IMR-90 (cell line): ENCODE measurements around the gene PIGU. TPM values are rescaled to one million over a fixed set of nuclear protein-coding genes. Genes with fewer than 3 reads are reported as not detected.

Experiments used
- ATAC-seq: fragments of 200-7000 bp; cut with Tn5 transposase; 2 replicates; pipeline ENCODE4 v1.9.1; 2020; ENCODE audit warnings: low read depth, mild to moderate bottlenecking, moderate library complexity
- BruUV-seq: library from RNA; stranded (reverse); fragments of 400-500 nt; replicated peaks from 2 replicates; lab custom pipeline; 2021; lab: Mats Ljungman, UMichigan
- CTCF ChIA-PET: fragments of 300-600 bp; formaldehyde crosslinking; extraction: SDS; loops from one replicate; lab custom pipeline; 2021; ENCODE audit warnings: antibody characterized with exemption; lab: Yijun Ruan, JAX
- POLR2A ChIA-PET: fragments of 300-600 bp; sonication (Branson Sonifier 250); formaldehyde crosslinking; loops from one replicate; lab custom pipeline; 2022; ENCODE audit warnings: antibody characterized with exemption; ENCODE audit not compliant: unreplicated experiment; lab: Charles Lee
- DNase-seq: peaks from one replicate; pipeline ENCODE4 v3.0.0; 2013
- H2AFZ ChIP-seq: replicated peaks from 2 replicates; pipeline ENCODE3; 2013; ENCODE audit warnings: low read length, mild to moderate bottlenecking; ENCODE audit not compliant: poor library complexity
- H2AK5ac ChIP-seq: 2 replicates; pipeline ENCODE4 v1.6.1; 2013; ENCODE audit warnings: low read depth, low read length, inconsistent platforms
- H2AK9ac ChIP-seq: replicated peaks from 2 replicates; pipeline ENCODE3; 2013; ENCODE audit warnings: mild to moderate bottlenecking, low read depth, low read length, moderate library complexity; ENCODE audit not compliant: poor library complexity
- H2BK120ac ChIP-seq: 2 replicates; pipeline ENCODE4 v1.6.1; 2013; ENCODE audit warnings: low read depth, low read length, inconsistent platforms
- H2BK15ac ChIP-seq: 3 replicates; pipeline ENCODE4 v1.6.1; 2013; ENCODE audit warnings: low read depth, low read length, inconsistent platforms
- H2BK20ac ChIP-seq: 2 replicates; pipeline ENCODE4 v1.6.1; 2013; ENCODE audit warnings: low read depth, mild to moderate bottlenecking, inconsistent platforms, low read length, moderate library complexity
- H2BK5ac ChIP-seq: 2 replicates; pipeline ENCODE4 v1.6.1; 2013; ENCODE audit warnings: mild to moderate bottlenecking, low read depth, low read length, inconsistent platforms; ENCODE audit not compliant: poor library complexity, severe bottlenecking
- H3K14ac ChIP-seq: replicated peaks from 2 replicates; pipeline ENCODE4 v1.6.1; 2013; ENCODE audit warnings: low read depth, low read length, inconsistent platforms
- H3K18ac ChIP-seq: 2 replicates; pipeline ENCODE4 v1.6.1; 2013; ENCODE audit warnings: low read depth, low read length, control low read depth
- H3K23ac ChIP-seq: 2 replicates; pipeline ENCODE4 v1.6.1; 2013; ENCODE audit warnings: low read depth, low read length, inconsistent platforms
- H3K27ac ChIP-seq: 2 replicates; pipeline ENCODE4 v1.5.1; 2013; ENCODE audit warnings: mild to moderate bottlenecking, control low read depth, low read length; ENCODE audit not compliant: insufficient read depth
- H3K27me3 ChIP-seq: 2 replicates; pipeline ENCODE4 v1.6.1; 2013; ENCODE audit warnings: low read length; ENCODE audit not compliant: control insufficient read depth, insufficient read depth
- H3K36me3 ChIP-seq: 2 replicates; pipeline ENCODE4 v1.6.1; 2013; ENCODE audit warnings: low read length, mixed read lengths; ENCODE audit not compliant: control insufficient read depth, insufficient read depth
- H3K4ac ChIP-seq: 2 replicates; pipeline ENCODE4 v1.6.1; 2013; ENCODE audit warnings: low read depth, low read length, inconsistent platforms
- H3K4me1 ChIP-seq: 2 replicates; pipeline ENCODE4 v1.6.1; 2013; ENCODE audit warnings: low read length, mixed read lengths; ENCODE audit not compliant: control insufficient read depth, insufficient read depth
- H3K4me2 ChIP-seq: 2 replicates; pipeline ENCODE4 v1.6.1; 2013; ENCODE audit warnings: low read depth, mild to moderate bottlenecking, control low read depth, low read length, moderate library complexity
- H3K4me3 ChIP-seq: 2 replicates; pipeline ENCODE4 v1.5.1; 2013; ENCODE audit warnings: low read depth, mild to moderate bottlenecking, control low read depth, low read length, moderate library complexity; ENCODE audit not compliant: insufficient read depth
- H3K56ac ChIP-seq: 2 replicates; pipeline ENCODE4 v1.6.1; 2013; ENCODE audit warnings: low read length, inconsistent platforms; ENCODE audit not compliant: insufficient read depth; ENCODE audit errors: extremely low read depth
- H3K79me1 ChIP-seq, 2 experiments: 2 replicates each; pipeline ENCODE4 v1.6.1; 2013; ENCODE audit warnings: low read length in 2 of 2, inconsistent platforms in 1 of 2, low read depth in 1 of 2
- H3K9ac ChIP-seq: 2 replicates; pipeline ENCODE4 v1.6.1; 2013; ENCODE audit warnings: low read depth, low read length, control low read depth
- H3K9me1 ChIP-seq: 2 replicates; pipeline ENCODE4 v1.6.1; 2013; ENCODE audit warnings: low read length, inconsistent platforms; ENCODE audit not compliant: insufficient read depth
- H3K9me3 ChIP-seq: 2 replicates; pipeline ENCODE4 v1.6.1; 2013; ENCODE audit warnings: low read length; ENCODE audit not compliant: control insufficient read depth, insufficient read depth
- H4K20me1 ChIP-seq: 2 replicates; pipeline ENCODE4 v1.6.1; 2013; ENCODE audit warnings: low read length, inconsistent platforms; ENCODE audit not compliant: insufficient read depth
- H4K5ac ChIP-seq: 2 replicates; pipeline ENCODE4 v1.6.1; 2013; ENCODE audit warnings: mild to moderate bottlenecking, low read depth, low read length, control low read depth
- H4K8ac ChIP-seq, 2 experiments: 2 replicates each; pipeline ENCODE4 v1.6.1; 2013; ENCODE audit warnings: low read depth in 2 of 2, low read length in 2 of 2, control low read depth in 1 of 2, inconsistent platforms in 1 of 2
- H4K91ac ChIP-seq: 2 replicates; pipeline ENCODE4 v1.6.1; 2013; ENCODE audit warnings: low read depth, low read length, inconsistent platforms; ENCODE audit not compliant: insufficient read depth
- FOS ChIP-seq: fragments of 150-350 bp; IDR thresholded peaks from 2 replicates; pipeline ENCODE4 v1.6.1; 2016; ENCODE audit warnings: low read depth, low read length
- WGBS, 2 experiments: methylation state at CpG; one replicate each; pipeline versions ENCODE4 v1.1.5 to v1.1.7; 2013; ENCODE audit warnings: missing lambda C conversion rate in 2 of 2; ENCODE audit not compliant: insufficient read length in 1 of 2; ENCODE audit errors: extremely low coverage in 2 of 2; 5-methylcytosine and 5-hydroxymethylcytosine counted together
- dilution Hi-C: fragments of 300-500 bp; cut with HindIII; formaldehyde crosslinking; loops from one replicate; pipeline ENCODE4 v1.14.3; 2018; ENCODE audit warnings: low sequenced_read_pairs; ENCODE audit not compliant: unreplicated experiment
- in situ Hi-C: fragments of 300-500 bp; cut with MboI; formaldehyde crosslinking; loops from 3 replicates; pipeline ENCODE4 v1.14.3; 2019; ENCODE audit warnings: low sequenced_read_pairs, inconsistent platforms, mixed read lengths
- intact Hi-C: fragments of 100-400 bp; cut with micrococcal nuclease; formaldehyde crosslinking; loops from 2 replicates; pipeline ENCODE4 v1.10.0; 2022
- polyA plus RNA-seq, 3 experiments: library from polyadenylated mRNA; depleted of rRNA; stranded (reverse); fragments of >200 nt; gene quantifications; 2 replicates each; pipeline ENCODE4 v1.2.3, GENCODE V29; 2012; ENCODE audit warnings: low replicate concordance in 1 of 3
- total RNA-seq: library from RNA; depleted of rRNA; stranded (reverse); fragments of >200 nt; gene quantifications from 2 replicates; pipeline ENCODE4 v1.2.3, GENCODE V29; 2012

Gene PIGU
- total and polyA plus RNA-seq, 2 of the 4 experiments (the other 2 are of a cell fraction): 11.1 to 31.1 TPM

- WGBS, 2 experiments: no CpG with 5 or more reads among the region's 3 CpGs
- Histone ChIP-seq H3K4me2 (no peak overlapping the region), H2BK5ac (no peak overlapping the region), H3K36me3 (no peaks in the 10 kb centered on the region), H2BK20ac (no peak overlapping the region), H4K20me1 (peaks cover 4% of the 10 kb centered on the region), H2BK120ac (no peak overlapping the region), H3K9me3 (no peaks in the 10 kb centered on the region), H3K27me3 (no peaks in the 10 kb centered on the region), H2BK15ac (no peak overlapping the region), H3K4me3 (no peak overlapping the region), H3K9me1 (peaks cover 5% of the 10 kb centered on the region), H3K14ac (no peak overlapping the region), H3K4ac (no peak overlapping the region), H3K9ac (no peak overlapping the region), H3K4me1 (peaks cover 6% of the 10 kb centered on the region), H2AK9ac (no peak overlapping the region), H3K56ac (no peak overlapping the region), H4K8ac (no peak overlapping the region), H4K91ac (no peak overlapping the region), H3K23ac (no peak overlapping the region), H4K5ac (no peak overlapping the region), H3K27ac (no peak overlapping the region), H2AK5ac (no peak overlapping the region), H3K18ac (no peak overlapping the region), H2AFZ (no peak overlapping the region), H3K79me1 (peaks cover 0 to 6% of the 10 kb centered on the region in 2 experiments; a peak in 1 of 4 replicates)
- ChIA-PET POLR2A (no interaction called here), CTCF (no interaction called here)
- TF ChIP-seq FOS: no peak
- no TSS peak for BruUV-seq
- dilution Hi-C loops (no loop called here), in situ Hi-C loops (no loop called here), intact Hi-C loops (no loop called here)
- ATAC-seq (no peak), DNase-seq (no peak)
Observed at GRCh38 chr20:34624629-34625028, 52.3 kb downstream of the PIGU start.
